Tracheal epithelial cell (primary cell): ENCODE data around the gene CCL17. TPM values are rescaled to one million over a fixed set of nuclear protein-coding genes. Genes with fewer than 3 reads are reported as not detected.

Experiments used
- total RNA-seq: library from RNA; depleted of rRNA; stranded (reverse); fragments of >200 nt; gene quantifications from 2 replicates; pipeline ENCODE4 v1.2.1, GENCODE V29; 2014

CCL17 gene
- not detected in 2 replicates for total RNA-seq

DNA sequence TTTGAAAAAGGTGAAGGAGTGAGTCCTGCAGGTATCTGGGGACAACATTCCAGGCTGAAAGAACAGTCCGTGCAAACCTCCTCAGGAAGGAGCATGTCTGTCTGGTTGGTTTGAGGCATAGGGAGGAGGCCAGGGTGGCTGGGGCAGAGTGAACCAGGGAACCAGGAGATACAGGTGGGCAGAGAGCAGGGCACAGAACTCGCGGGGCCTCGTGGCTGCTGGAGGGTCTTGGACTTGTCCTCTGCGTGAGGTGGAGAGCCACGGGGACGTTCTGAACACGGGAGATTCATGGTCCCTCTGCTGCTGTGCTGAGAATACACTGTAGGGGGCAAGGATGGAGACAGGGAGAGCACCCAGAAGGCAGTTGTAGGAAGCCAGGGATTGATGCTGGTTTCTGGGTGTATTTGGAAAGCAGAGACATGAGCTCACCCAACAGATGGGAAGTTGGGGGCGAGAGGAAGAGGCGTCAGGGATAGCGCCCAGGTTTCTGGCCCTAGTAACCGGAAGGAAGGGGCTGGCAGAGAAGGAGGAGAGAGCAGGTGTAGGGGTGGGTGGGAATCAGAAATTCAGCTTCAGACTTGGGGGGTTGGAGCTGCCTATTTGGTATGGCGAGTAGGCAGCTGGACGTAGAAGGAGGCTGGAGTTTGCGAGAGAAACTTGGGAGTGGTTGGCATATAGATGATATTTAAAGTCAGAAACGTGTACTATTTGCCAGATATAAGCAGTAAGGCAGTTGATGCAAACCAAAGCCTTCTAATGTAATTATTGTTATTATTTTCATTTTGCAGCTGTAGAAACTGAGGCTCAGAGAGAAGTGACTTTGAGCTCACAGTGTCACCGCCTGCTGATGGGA is at the start of gene CCL17:
TSS of gene CCL17 (plus strand) at position 803 of the 853 bp plus-strand sequence. CDS start 9,166 bp downstream, outside the sequence.

GRCh38 chr16:57358527-57359095 is 46.0 kb upstream of the CCL17 start, which contains the start of gene CCL22:
TSS of gene CCL22 (plus strand) at chr16:57358783. CDS start at chr16:57358817, 34 bp downstream.

GRCh38 chr16:57372372-57373116 is 32.0 kb upstream of the CCL17 start, which contains the start of gene CX3CL1:
TSS of gene CX3CL1 (plus strand) at chr16:57372490. CDS start at chr16:57372569, 79 bp downstream.

GRCh38 chr16:57447186-57447962 is 42.8 kb downstream of the CCL17 start, which contains the start of the genes CIAPIN1 and COQ9:
TSS of gene CIAPIN1 (minus strand) at chr16:57447385. CDS start at chr16:57440928, 6,457 bp downstream.
TSS of gene COQ9 (plus strand) at chr16:57447479. CDS start at chr16:57447506, 27 bp downstream.

DNA sequence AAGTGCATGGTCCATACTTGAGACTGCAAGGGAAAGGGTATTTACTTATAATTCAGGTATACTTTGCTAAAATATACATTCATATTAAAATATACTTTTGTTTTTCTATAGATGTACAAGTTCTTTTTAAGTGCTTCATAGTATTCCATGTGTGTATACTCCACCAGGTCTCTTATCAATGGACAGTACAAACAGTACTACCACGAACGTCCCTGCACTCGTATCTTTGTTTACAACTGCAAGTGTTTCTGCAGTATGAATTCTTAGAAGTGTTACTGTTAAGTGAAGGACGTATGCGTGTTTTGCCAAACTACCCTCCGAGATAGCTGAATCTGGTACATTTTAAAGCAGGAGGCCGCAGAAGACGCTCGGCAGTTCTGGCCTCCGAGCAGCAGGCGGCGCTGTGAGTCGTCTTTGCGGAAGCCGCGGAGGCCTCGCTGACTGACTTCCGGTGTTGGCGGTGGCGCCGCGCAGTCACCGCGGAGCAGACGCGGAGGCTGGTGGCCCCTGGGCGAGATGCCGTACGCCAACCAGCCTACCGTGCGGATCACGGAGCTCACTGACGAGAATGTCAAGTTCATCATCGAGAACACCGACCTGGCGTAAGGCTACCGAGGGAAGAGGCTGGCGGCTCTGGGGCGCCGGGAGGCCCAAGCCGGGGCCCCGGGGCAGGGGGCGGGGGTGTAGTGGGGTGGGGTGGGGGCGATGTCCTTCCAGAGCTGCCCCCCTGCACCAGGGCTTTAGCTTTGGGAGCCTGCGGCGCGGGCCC is 57.8 kb downstream of the CCL17 start, which contains the start of gene POLR2C:
TSS of gene POLR2C (plus strand) at position 471 of the 769 bp plus-strand sequence. CDS start at position 517, 46 bp downstream.

Other genes starting within 250 kb of the CCL17 start
- gene PSME3IP1, start 218.7 kb upstream of the CCL17 start, total RNA-seq = 46.5 and 47.7 TPM in 2 replicates
- gene RSPRY1, start 218.4 kb upstream of the CCL17 start, total RNA-seq = 36.1 and 45.6 TPM in 2 replicates
- 72.5 and 87.2 TPM in 2 replicates for gene ARL2BP, start 159.5 kb upstream of the CCL17 start, total RNA-seq
- gene PLLP, start 120.1 kb upstream of the CCL17 start, total RNA-seq = 15.4 and 37.1 TPM in 2 replicates
- gene CCL22, start 46.0 kb upstream of the CCL17 start, total RNA-seq = not detected in 2 replicates
- 2.4 TPM in 1 of 2 replicates, not detected in the other for gene CX3CL1, start 32.3 kb upstream of the CCL17 start, total RNA-seq
- 75.2 and 83.9 TPM in 2 replicates for gene CIAPIN1, start 42.6 kb downstream of the CCL17 start, total RNA-seq
- gene COQ9, start 42.7 kb downstream of the CCL17 start, total RNA-seq = 52.8 and 58.4 TPM in 2 replicates
- gene POLR2C, start 57.9 kb downstream of the CCL17 start, total RNA-seq = 72.5 and 111 TPM in 2 replicates
- 19.0 and 32.0 TPM in 2 replicates for gene DOK4, start 81.7 kb downstream of the CCL17 start, total RNA-seq
- gene CCDC102A, start 131.8 kb downstream of the CCL17 start, total RNA-seq = 6.2 and 9.6 TPM in 2 replicates
- gene ADGRG5, start 137.9 kb downstream of the CCL17 start, total RNA-seq = not detected in 2 replicates
- gene ADGRG1, start 223.9 kb downstream of the CCL17 start, total RNA-seq = 37.4 and 41.1 TPM in 2 replicates